GM21825 (cell line): ENCODE results near the gene ENKUR.
A peak's percentile ranks its signal among the peaks of the same experiment; 100 is the strongest.

ENCODE experiments used
- ATAC-seq: cut with Tn5 transposase; IDR thresholded peaks from one replicate; pipeline ENCODE4 v1.9.1; 2021; ENCODE audit warnings: mild to moderate bottlenecking, moderate library complexity; ENCODE audit not compliant: unreplicated experiment

The ENKUR gene

DNA sequence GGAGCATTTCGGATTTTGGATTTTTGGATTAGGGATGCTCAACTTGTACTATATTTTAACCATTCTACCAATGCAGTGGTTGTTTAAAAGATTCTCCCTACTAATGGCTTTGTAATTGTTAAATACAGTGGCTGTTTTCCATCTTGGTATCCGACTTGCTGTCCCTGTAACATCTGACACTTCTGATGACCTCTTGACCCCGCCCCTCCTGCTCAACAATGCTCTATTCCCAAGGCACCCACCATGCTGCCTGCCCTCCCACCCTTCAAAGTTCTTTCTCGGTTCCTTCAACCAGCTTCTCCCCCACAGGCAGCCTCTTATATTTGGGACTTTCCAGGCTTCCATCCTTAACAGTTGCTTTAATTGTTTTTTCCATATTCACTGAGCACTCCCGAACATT lies 65.5 kb downstream of the ENKUR start:
- ATAC-seq = no peak

DNA sequence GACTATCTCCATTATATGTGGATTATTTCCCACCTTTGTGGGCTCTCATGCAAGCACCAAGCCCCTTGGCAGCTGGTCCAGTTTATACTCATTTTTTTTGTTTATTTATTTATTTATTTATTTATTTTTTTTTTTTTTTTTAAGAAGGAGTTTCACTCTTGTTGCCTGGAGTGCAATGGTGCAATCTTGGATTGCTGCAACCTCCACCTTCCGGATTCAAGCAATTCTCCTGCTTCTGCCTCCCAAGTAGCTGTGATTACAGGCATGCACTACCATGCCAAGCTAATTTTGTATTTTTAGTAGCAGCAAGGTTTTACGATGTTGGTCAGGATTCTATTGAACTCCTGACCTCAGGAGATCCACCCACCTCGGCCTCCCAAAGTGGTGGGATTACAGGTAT lies 66.3 kb downstream of the ENKUR start:
- ATAC-seq = no peak

DNA sequence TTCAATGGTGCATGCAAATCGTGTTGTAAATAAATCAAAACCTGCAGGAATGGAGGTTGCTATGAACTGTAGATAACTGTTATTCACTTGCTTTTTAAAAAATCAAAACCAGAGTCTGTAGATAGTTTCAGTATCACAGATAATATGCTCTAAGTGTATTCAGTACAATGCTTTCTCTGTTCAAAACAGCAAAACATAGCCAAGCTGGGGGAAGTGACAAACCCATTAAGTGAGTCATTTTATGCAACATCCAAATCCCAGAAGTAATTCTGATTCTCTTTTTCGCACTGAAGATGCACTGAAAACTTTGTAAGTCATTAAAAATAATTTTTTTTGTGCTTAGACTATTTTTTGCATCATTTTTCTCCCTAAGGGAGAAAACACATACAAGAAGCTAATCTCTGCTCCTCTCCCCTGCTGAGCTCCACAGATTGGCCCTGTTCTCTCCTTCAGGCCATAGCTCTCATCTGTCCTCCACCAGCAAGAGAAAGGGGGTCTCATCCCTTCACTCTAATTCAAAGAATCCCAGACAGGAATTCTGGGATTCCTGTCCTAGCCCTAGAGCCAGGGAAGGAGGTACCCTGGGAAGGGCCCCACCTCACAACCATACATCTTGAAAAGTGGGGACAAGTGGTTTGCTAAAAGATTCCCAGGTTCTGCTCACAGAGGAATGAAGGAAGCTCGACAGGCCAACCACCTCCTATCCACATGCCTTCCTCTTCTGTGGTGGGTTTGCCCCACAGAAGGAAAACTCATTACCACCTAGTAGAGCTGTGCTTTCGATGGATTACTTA lies 68.5 kb downstream of the ENKUR start:
- ATAC-seq = peak; percentile 52

DNA sequence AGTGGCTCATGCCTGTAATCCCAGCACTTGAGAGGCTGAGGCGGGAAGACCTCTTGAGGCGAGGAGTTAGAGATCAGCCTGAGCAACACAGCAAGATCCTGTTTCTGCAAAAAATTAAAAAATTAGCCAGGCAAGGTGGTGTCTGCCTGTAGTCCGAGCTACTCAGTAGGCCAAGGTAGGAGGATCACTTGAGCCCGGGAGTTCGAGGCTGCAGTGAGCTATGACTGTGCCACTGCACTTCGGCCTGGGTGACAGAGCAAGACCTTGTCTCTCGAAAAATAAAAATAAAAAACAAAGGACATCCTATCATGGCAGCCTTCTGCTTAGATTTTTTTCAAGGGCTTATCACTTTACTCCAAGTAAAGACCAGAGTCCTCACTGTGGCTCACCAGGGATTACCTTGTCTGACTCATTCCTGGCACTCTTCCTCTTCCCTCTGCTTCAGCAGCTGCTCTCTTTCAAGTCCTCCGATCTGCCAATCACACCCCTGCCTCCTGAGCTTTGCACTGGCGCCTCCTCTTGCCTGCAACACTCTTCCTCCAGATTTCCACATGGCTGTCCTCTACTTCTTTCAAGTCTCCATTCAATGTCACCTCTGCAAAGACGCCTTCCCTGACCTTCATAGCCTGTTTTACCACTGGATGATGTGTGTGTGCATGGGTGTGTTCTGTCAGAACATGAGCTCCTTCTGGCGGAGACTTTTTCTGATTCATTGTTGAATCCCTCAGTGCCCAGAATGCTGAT lies 71.3 kb downstream of the ENKUR start:
- ATAC-seq = no peak

DNA sequence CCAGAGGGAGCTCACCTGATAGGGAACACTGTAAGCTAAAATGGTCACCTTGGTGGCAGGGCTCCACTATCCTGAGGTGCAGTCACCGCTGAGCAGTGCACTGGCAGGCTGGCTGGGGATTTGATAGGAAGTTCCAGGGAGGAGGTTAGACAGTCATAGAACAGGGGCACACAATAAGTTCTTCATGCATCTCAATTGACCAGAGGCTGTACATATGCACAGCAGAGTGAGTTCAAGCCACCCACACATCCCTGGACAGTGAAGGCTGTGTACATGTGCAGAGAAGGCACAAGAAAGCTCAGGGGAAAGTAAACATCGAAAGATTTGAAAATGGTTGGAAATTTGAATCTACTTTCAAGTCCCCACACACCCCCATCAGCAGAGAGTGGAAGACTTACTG lies 77.4 kb downstream of the ENKUR start:
- ATAC-seq = no peak

DNA sequence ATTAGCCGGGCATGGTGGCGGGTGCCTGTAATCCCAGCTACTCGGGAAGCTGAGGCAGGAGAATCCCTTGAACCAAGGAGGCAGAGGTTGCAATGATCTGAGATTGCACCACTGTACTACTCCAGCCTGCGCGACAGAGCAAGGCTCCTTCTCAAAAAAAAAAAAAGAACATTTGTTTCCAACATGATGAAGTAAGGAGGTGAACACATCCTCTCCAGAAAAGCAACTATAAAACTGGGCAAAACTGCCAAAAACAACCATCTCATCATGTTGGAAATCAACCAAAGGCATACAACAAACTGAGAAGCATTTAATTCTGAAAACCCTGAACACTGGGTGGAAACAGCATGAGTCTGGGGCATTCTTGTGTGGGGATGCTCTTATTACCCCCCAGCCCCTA lies 77.9 kb downstream of the ENKUR start:
- no peak for ATAC-seq

DNA sequence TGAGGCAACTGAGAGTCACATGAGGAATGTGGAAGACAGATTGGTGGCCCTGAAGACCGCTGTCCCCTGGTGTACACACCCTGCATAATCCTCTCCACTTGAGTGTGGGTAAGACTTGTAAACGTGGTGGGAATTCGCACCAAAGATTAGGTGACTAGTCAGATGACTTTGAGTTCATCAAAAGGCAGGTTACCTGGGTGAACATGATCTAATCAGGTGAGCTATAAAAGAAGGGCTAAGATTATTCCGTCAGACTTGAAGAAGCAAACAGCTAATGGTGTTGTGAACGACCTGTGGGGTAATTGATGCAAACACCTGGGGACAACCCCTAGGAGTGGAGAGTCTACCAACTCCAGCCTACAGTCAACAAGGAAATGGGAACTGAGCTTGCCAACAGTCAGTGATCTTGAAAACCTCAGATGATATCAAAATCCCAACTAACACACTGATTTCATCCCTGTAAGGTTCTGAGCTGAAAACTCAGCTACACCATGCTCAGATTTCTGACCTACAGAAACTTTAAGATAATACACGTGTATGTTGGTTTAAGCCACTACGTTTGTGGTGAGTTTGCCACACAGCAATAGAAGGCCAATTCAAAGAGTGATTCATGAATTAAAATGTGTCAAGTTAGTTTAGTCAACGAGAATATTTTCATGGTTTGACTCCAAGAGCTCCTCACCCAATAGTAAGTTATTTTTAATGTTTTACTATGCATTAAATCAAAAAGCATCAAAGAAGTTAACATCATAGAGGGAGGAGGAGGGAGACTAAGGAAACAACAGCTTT lies 80.3 kb downstream of the ENKUR start:
- ATAC-seq = no peak
